ENCODE measurements around the gene CBLC.
A peak's percentile ranks its signal among the peaks of the same experiment; 100 is the strongest.
"Not testable (repeated sequence)": the region's sequence is repeated elsewhere in the genome, so short reads cannot be mapped to it uniquely, and the experiment has no call there.

The CBLC gene

GRCh38 chr19:44765033-44765948 lies 12.4 kb upstream of the CBLC start:
- no peak for DNase-seq (ENCODE audit: low spot score)

- no peak for DNase-seq (ENCODE audit: low spot score)
These were observed 11.7 kb upstream of the CBLC start for GRCh38 chr19:44765949-44766335.

GRCh38 chr19:44767295-44768180 lies 10.2 kb upstream of the CBLC start:
- no peak for DNase-seq (ENCODE audit: low spot score)

GRCh38 chr19:44770550-44771257 lies 7.0 kb upstream of the CBLC start:
- DNase-seq (ENCODE audit: low spot score), result peak; percentile 98

- not testable (repeated sequence) for DNase-seq (ENCODE audit: low spot score)
These were observed 5.5 kb upstream of the CBLC start for GRCh38 chr19:44772144-44772543.

- no peak for DNase-seq (ENCODE audit: low spot score)
These were observed 4.7 kb upstream of the CBLC start for GRCh38 chr19:44772959-44773358.

GRCh38 chr19:44775676-44776240 lies 1.9 kb upstream of the CBLC start:
- no peak for DNase-seq (ENCODE audit: low spot score)

GRCh38 chr19:44776402-44777096 lies 1.1 kb upstream of the CBLC start:
- DNase-seq (ENCODE audit: low spot score), result no peak

- DNase-seq (ENCODE audit: low spot score), result no peak
These were observed 1.5 kb downstream of the CBLC start for GRCh38 chr19:44779150-44779549.

GRCh38 chr19:44781694-44782093 lies 4.0 kb downstream of the CBLC start:
- DNase-seq (ENCODE audit: low spot score), result not testable (repeated sequence)

GRCh38 chr19:44782729-44783128 lies 5.0 kb downstream of the CBLC start:
- DNase-seq (ENCODE audit: low spot score), result no peak

- DNase-seq (ENCODE audit: low spot score), result no peak
These were observed 5.9 kb downstream of the CBLC start for GRCh38 chr19:44783545-44783944.

GRCh38 chr19:44785271-44785670 lies 7.6 kb downstream of the CBLC start:
- DNase-seq (ENCODE audit: low spot score), result no peak

- no peak for DNase-seq (ENCODE audit: low spot score)
These were observed 8.3 kb downstream of the CBLC start for GRCh38 chr19:44785993-44786392.

- DNase-seq (ENCODE audit: low spot score), result no peak
These were observed 11.3 kb downstream of the CBLC start for GRCh38 chr19:44788971-44789370.

- no peak for DNase-seq (ENCODE audit: low spot score)
These were observed 12.3 kb downstream of the CBLC start for GRCh38 chr19:44789943-44790483.

- DNase-seq (ENCODE audit: low spot score), result no peak
These were observed 14.6 kb downstream of the CBLC start for GRCh38 chr19:44792281-44792680.

GRCh38 chr19:44794610-44795009 lies 16.9 kb downstream of the CBLC start:
- no peak for DNase-seq (ENCODE audit: low spot score)

- DNase-seq (ENCODE audit: low spot score), result no peak
These were observed 17.8 kb downstream of the CBLC start for GRCh38 chr19:44795398-44795987.

- DNase-seq (ENCODE audit: low spot score), result peak; percentile 38
These were observed 19.0 kb downstream of the CBLC start for GRCh38 chr19:44796701-44797115.
